Stimulated activated effector memory CD8-positive, alpha-beta T cell treated with anti-CD3 and anti-CD28 coated beads, Interleukin-12 subunit alpha, Interleukin-12 subunit beta, amount 100 ng/mL, for 72 hours (primary cell): Measurements from ENCODE around the gene ANKRD6.

Source experiments
- ATAC-seq: fragments of 150-1000 bp; cut with Tn5 transposase; 2 replicates; pipeline ENCODE4 v1.10.0; 2021
- DNase-seq, 2 donors: peaks; one replicate each; pipeline ENCODE4 v3.0.0; 2021 to 2022; ENCODE audit warnings: low spot score in 2 of 2
- H3K27ac Mint-ChIP-seq: one replicate; pipeline ENCODE4 v1.8.0; 2022; ENCODE audit warnings: mild to moderate bottlenecking, mixed read lengths
- H3K36me3 Mint-ChIP-seq: one replicate; pipeline ENCODE4 v1.8.0; 2022; ENCODE audit warnings: mild to moderate bottlenecking, mixed read lengths
- H3K4me1 Mint-ChIP-seq: one replicate; pipeline ENCODE4 v1.8.0; 2022; ENCODE audit warnings: mixed read lengths
- H3K4me3 Mint-ChIP-seq: one replicate; pipeline ENCODE4 v1.8.0; 2022; ENCODE audit warnings: mild to moderate bottlenecking, mixed read lengths
- H3K9me3 Mint-ChIP-seq: one replicate; pipeline ENCODE4 v1.8.0; 2022; ENCODE audit warnings: mixed read lengths

ANKRD6 gene

GRCh38 chr6:89506716-89507617 lies 74.0 kb downstream of the ANKRD6 start:
- Mint-ChIP-seq H3K36me3 (no peaks in the 10 kb centered on the region), H3K9me3 (no peaks in the 10 kb centered on the region), H3K4me1 (no peaks in the 10 kb centered on the region), H3K27ac (no peak overlapping the region), H3K4me3 (no peak overlapping the region)
- DNase-seq (no peak), ATAC-seq (no peak)

- no peak for ATAC-seq
Observed at GRCh38 chr6:89508755-89509563, 76.0 kb downstream of the ANKRD6 start.

GRCh38 chr6:89509777-89510281 lies 76.9 kb downstream of the ANKRD6 start:
- Mint-ChIP-seq H3K27ac (no peak overlapping the region), H3K4me3 (no peak overlapping the region), H3K4me1 (no peaks in the 10 kb centered on the region), H3K9me3 (no peaks in the 10 kb centered on the region), H3K36me3 (no peaks in the 10 kb centered on the region)
- DNase-seq, result no peak
- ATAC-seq, result no peak

More at GRCh38 chr6:89508755-89509563, 76.0 kb downstream of the ANKRD6 start:
- DNase-seq, result no peak
- Mint-ChIP-seq H3K27ac (no peak overlapping the region), H3K4me3 (no peak overlapping the region), H3K36me3 (no peaks in the 10 kb centered on the region), H3K4me1 (no peaks in the 10 kb centered on the region), H3K9me3 (no peaks in the 10 kb centered on the region)

- DNase-seq (no peak), ATAC-seq (no peak)
- Mint-ChIP-seq H3K27ac (no peak overlapping the region), H3K36me3 (no peaks in the 10 kb centered on the region), H3K4me3 (no peak overlapping the region), H3K4me1 (no peaks in the 10 kb centered on the region), H3K9me3 (no peaks in the 10 kb centered on the region)
Observed at GRCh38 chr6:89510393-89510792, 77.4 kb downstream of the ANKRD6 start.

GRCh38 chr6:89518352-89519055 lies 85.6 kb downstream of the ANKRD6 start:
- Mint-ChIP-seq H3K9me3 (no peaks in the 10 kb centered on the region), H3K36me3 (no peaks in the 10 kb centered on the region), H3K4me3 (no peak overlapping the region), H3K27ac (no peak overlapping the region), H3K4me1 (no peaks in the 10 kb centered on the region)
- ATAC-seq (no peak), DNase-seq (no peak)

GRCh38 chr6:89520736-89521135 lies 87.8 kb downstream of the ANKRD6 start:
- no peaks in the 10 kb centered on the region for H3K36me3 Mint-ChIP-seq
- H3K4me1 Mint-ChIP-seq, result no peaks in the 10 kb centered on the region
- H3K4me3 Mint-ChIP-seq, result no peak overlapping the region
- no peak for DNase-seq
- H3K9me3 Mint-ChIP-seq, result no peaks in the 10 kb centered on the region
- no peak overlapping the region for H3K27ac Mint-ChIP-seq
- ATAC-seq, result no peak

- ATAC-seq (no peak), DNase-seq (no peak)
- H3K36me3 Mint-ChIP-seq, result no peaks in the 10 kb centered on the region
- no peaks in the 10 kb centered on the region for H3K4me1 Mint-ChIP-seq
- H3K4me3 Mint-ChIP-seq, result no peak overlapping the region
- no peak overlapping the region for H3K27ac Mint-ChIP-seq
- no peaks in the 10 kb centered on the region for H3K9me3 Mint-ChIP-seq
Observed at GRCh38 chr6:89522778-89523177, 89.8 kb downstream of the ANKRD6 start.

GRCh38 chr6:89525786-89526562 lies 93.0 kb downstream of the ANKRD6 start:
- no peaks in the 10 kb centered on the region for H3K4me1 Mint-ChIP-seq
- no peaks in the 10 kb centered on the region for H3K9me3 Mint-ChIP-seq
- ATAC-seq (no peak), DNase-seq (no peak)
- H3K36me3 Mint-ChIP-seq, result no peaks in the 10 kb centered on the region
- H3K4me3 Mint-ChIP-seq, result no peak overlapping the region
- H3K27ac Mint-ChIP-seq, result no peak overlapping the region

- H3K4me3 Mint-ChIP-seq, result no peak overlapping the region
- DNase-seq (no peak), ATAC-seq (no peak)
- H3K36me3 Mint-ChIP-seq, result no peaks in the 10 kb centered on the region
- H3K9me3 Mint-ChIP-seq, result no peaks in the 10 kb centered on the region
- no peak overlapping the region for H3K27ac Mint-ChIP-seq
- no peaks in the 10 kb centered on the region for H3K4me1 Mint-ChIP-seq
Observed at GRCh38 chr6:89526563-89526869, 93.6 kb downstream of the ANKRD6 start.

GRCh38 chr6:89527634-89528033 lies 94.7 kb downstream of the ANKRD6 start:
- Mint-ChIP-seq H3K36me3 (no peaks in the 10 kb centered on the region), H3K4me1 (no peaks in the 10 kb centered on the region), H3K27ac (no peak overlapping the region), H3K4me3 (no peak overlapping the region), H3K9me3 (no peaks in the 10 kb centered on the region)
- ATAC-seq (peak; percentile 75), DNase-seq (no peak)

GRCh38 chr6:89528866-89529265 lies 95.9 kb downstream of the ANKRD6 start:
- Mint-ChIP-seq H3K4me3 (no peak overlapping the region), H3K27ac (no peak overlapping the region), H3K4me1 (no peaks in the 10 kb centered on the region), H3K9me3 (no peaks in the 10 kb centered on the region), H3K36me3 (no peaks in the 10 kb centered on the region)
- ATAC-seq (no peak), DNase-seq (no peak)

GRCh38 chr6:89530982-89531381 lies 98.0 kb downstream of the ANKRD6 start:
- DNase-seq, result no peak
- Mint-ChIP-seq H3K9me3 (no peaks in the 10 kb centered on the region), H3K4me1 (no peaks in the 10 kb centered on the region), H3K36me3 (no peaks in the 10 kb centered on the region), H3K27ac (no peak overlapping the region), H3K4me3 (no peak overlapping the region)
- ATAC-seq, result no peak

GRCh38 chr6:89536231-89536630 lies 103.3 kb downstream of the ANKRD6 start:
- H3K36me3 Mint-ChIP-seq, result no peaks in the 10 kb centered on the region
- H3K4me1 Mint-ChIP-seq, result no peaks in the 10 kb centered on the region
- H3K4me3 Mint-ChIP-seq, result no peak overlapping the region
- H3K9me3 Mint-ChIP-seq, result no peaks in the 10 kb centered on the region
- no peak overlapping the region for H3K27ac Mint-ChIP-seq
- ATAC-seq, result no peak
- DNase-seq, result no peak

- no peak for ATAC-seq
- no peak overlapping the region for H3K27ac Mint-ChIP-seq
- no peaks in the 10 kb centered on the region for H3K9me3 Mint-ChIP-seq
- H3K4me1 Mint-ChIP-seq, result peaks cover 4% of the 10 kb centered on the region
- H3K4me3 Mint-ChIP-seq, result no peak overlapping the region
- no peaks in the 10 kb centered on the region for H3K36me3 Mint-ChIP-seq
- no peak for DNase-seq
Observed at GRCh38 chr6:89539779-89540178, 106.8 kb downstream of the ANKRD6 start.
